Cardiac fibroblast (primary cell): ENCODE results near the gene ZNF414.

Source experiments
- DNase-seq, 2 donors: peaks; one replicate each; pipeline versions ENCODE4 v3.0.0 to v3.0.0-alpha.2; 2010; ENCODE audit warnings: low read depth in 2 of 2
- H3K4me3 ChIP-seq, 2 donors: replicated peaks in 1 of 2; 1 replicate in 1 of 2; 2 replicates in 1 of 2; pipeline ENCODE4 v1.5.1; 2011; ENCODE audit warnings: low read depth in 2 of 2, low read length in 2 of 2, mild to moderate bottlenecking in 2 of 2, moderate library complexity in 1 of 2
- TF ChIP-seq, protein P1 (sequence below): IDR thresholded peaks from one replicate; pipeline ENCODE4 v1.5.1; 2011; ENCODE audit warnings: low read depth, mild to moderate bottlenecking, low read length, inconsistent platforms

ZNF414 gene

DNA sequence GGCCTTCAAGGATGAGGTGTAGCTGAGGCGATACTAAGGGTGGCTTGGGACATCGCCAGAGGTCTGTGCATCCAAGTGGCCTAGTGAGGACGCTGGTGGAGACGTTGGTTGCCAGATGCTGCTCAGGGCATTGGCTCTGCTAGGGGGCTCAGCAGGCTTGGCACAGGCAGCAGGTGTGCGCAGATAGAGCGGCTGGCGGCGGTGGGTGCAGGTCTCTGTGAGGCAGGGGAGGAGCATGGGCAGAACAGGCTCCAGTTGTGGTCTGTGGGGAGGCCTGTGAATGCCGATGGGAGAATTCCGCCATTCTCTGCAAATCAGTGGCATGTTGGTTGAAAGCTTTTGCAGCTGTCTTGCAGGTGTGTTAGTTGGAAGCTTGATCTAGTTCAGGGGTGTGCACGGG lies 32.8 kb downstream of the ZNF414 start:
- no peak overlapping the region for H3K4me3 ChIP-seq

DNA sequence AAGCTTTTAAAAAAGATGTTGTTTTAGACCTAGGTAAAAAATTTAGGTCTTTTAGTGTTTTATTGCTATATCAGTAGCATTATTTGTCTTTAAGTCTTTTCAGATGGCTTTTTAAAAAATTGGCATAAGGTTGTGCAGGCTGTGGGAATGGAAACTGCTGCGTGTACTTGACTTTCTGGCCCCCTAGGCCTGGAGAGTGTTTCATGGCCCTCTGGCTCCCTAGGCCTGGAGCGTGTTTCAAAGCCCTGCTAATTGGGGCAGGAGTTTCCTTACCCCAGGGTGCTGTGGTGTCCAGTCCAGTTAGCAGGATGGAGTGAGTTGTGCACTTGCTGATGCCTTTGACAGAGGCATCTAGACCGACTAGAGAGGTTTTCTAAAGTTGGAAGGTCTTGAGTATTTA lies 35.4 kb downstream of the ZNF414 start:
- no peak for DNase-seq
- H3K4me3 ChIP-seq = no peak overlapping the region

More for the DNA sequence above, 32.8 kb downstream of the ZNF414 start:
- DNase-seq = no peak
- TF ChIP-seq, protein P1, sequence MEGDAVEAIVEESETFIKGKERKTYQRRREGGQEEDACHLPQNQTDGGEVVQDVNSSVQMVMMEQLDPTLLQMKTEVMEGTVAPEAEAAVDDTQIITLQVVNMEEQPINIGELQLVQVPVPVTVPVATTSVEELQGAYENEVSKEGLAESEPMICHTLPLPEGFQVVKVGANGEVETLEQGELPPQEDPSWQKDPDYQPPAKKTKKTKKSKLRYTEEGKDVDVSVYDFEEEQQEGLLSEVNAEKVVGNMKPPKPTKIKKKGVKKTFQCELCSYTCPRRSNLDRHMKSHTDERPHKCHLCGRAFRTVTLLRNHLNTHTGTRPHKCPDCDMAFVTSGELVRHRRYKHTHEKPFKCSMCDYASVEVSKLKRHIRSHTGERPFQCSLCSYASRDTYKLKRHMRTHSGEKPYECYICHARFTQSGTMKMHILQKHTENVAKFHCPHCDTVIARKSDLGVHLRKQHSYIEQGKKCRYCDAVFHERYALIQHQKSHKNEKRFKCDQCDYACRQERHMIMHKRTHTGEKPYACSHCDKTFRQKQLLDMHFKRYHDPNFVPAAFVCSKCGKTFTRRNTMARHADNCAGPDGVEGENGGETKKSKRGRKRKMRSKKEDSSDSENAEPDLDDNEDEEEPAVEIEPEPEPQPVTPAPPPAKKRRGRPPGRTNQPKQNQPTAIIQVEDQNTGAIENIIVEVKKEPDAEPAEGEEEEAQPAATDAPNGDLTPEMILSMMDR = no peak

DNA sequence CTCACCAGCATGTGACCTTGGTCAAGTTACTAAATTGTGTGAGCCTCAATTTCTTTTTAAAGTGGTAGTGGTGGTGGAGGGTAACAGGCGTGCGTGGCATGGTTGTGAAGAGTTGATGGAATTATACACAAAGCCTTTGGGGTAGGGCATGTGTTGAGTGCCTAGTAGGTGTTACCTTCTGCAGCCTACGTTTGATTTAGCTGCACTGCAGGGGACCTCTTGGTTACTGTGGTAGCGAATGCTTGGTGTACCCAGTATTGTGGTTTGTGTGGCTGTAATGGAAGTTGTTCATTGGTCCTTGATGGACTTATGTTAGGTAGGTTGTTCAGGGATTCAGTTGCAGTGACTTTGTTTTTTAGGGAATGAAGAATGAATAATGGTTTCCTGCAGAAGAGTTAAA lies 36.1 kb downstream of the ZNF414 start:
- DNase-seq = no peak
- no peak overlapping the region for H3K4me3 ChIP-seq

More for the DNA sequence above, 35.4 kb downstream of the ZNF414 start:
- TF ChIP-seq, protein P1 = no peak

DNA sequence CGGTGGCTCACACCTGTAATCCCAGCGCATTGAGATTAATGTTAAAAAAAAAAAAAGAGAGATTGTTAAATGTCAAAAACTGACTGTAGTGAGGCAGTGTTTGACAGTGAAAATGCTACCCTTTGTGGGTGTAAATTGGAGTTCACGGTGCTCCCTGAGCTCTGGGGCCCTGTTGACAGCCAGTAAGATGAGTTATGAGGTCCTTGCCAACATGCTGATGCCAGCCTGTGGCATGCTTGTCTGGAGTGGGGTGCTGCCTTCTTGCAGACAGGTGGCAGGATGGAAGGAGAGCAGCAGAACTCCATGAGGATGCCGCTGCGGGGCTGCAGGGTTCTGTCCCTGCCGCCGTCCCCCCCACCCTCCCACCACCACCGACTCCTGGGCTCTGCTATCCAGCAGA lies 37.4 kb downstream of the ZNF414 start:
- TF ChIP-seq, protein P1 = no peak
- H3K4me3 ChIP-seq = no peak overlapping the region
- DNase-seq = no peak

More for the DNA sequence above, 36.1 kb downstream of the ZNF414 start:
- TF ChIP-seq, protein P1 = no peak

DNA sequence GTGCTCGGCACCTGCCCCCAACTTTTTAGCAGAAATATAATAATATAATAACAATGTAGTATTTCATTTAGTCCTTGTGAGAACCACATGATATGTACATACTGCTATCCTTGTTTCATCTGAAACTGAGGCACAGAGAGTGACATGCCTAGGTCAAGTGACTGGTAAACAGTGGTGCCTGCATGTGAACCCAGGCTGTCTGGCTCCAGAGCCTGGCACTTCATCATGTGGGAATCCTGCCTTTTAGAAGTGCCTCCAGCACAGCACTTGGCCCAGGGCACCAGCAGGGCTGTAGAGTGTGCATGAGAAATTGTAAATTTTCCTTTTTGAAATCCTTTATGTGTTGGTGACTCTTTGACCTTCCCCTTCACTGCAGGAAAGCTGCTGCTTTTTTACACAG lies 39.0 kb downstream of the ZNF414 start:
- TF ChIP-seq, protein P1 = no peak
- no peak overlapping the region for H3K4me3 ChIP-seq
- no peak for DNase-seq

DNA sequence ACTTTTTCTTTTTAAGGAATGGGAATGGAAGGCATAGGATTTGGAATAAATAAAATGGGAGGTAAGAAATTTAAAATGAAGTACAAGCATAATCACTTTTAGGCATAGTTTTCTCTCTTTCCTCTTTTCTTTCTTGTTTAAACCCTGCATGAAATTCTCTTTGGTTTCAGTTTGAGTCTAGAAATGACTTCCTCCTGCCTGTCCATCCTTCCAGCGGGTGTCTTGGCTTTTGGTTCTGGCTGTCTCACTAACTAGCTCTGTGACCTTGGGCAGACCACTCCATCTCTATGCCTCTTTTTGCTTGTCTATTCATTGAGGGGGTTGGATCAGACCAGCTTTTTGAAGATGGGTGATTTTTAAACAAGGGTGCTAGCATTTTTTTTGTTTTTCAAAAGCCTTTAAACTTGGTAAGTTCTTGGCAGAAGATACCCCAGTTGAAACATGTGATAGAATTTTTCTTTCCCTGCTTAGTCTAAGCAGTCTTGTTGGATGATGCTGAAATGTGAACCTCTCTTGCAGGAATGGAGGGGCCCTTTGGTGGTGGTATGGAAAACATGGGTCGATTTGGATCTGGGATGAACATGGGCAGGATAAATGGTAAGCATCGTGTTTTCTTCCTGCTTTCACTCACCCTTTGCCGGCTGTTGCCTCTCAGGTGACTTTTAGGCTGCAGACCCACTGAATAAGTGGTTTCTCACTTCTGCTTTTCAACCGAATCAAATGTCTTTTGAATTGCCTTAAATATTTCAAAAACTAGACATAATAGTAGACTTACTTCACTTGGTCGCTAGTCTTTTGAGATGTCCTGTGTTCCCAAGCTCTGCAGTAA lies 40.1 kb downstream of the ZNF414 start:
- TF ChIP-seq, protein P1 = no peak
- no peak for DNase-seq
- H3K4me3 ChIP-seq = no peak overlapping the region
